ENCODE results near the gene ABHD8.

ABHD8 gene

DNA sequence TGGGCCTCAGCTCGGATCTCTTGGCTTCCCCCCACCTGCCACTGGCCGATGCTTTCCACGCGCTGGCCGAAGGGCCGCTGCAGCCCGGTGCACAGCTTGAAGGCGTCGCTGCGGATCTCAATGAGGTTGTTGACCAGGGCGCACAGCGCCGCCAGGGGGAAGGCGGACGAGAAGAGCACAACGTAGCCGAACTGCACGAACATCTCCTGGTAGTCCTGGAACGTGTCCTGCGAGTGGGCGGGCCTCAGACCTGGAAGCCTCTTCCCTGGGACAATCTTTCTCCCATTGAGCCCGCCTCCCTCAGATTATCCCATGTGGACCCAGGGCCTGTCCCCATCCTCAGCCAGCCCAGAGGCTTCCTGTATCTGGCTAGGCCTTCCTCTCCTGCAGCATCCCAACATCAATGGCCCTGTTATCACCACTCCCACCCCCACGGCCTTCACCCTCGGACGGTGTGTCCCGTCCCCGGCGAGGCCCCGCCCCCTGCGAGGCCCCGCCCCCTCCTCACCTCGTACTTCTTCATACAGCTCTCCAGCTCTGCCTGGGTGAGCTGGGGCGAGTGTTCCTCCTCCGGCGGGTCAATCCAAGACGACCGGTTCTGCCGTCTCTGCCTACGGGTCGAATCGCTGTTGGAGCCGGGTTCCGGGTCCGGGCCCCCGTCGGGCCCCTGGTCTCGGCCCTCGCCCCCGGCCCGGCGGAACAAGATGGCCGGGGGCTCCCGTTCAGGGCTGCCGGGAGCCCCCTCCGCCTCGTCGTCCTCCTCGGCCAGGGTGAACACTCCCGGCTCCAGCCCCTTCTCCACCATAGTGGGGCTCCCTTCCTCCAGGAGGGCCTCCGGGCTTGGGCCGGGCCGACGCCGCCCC lies 24.7 kb upstream of the ABHD8 start:
- no peak for TF ChIP-seq ZFX (IDR thresholded peaks at IDR 0.05; ENCODE audit: borderline replicate concordance)
- TF ChIP-seq, protein P1, sequence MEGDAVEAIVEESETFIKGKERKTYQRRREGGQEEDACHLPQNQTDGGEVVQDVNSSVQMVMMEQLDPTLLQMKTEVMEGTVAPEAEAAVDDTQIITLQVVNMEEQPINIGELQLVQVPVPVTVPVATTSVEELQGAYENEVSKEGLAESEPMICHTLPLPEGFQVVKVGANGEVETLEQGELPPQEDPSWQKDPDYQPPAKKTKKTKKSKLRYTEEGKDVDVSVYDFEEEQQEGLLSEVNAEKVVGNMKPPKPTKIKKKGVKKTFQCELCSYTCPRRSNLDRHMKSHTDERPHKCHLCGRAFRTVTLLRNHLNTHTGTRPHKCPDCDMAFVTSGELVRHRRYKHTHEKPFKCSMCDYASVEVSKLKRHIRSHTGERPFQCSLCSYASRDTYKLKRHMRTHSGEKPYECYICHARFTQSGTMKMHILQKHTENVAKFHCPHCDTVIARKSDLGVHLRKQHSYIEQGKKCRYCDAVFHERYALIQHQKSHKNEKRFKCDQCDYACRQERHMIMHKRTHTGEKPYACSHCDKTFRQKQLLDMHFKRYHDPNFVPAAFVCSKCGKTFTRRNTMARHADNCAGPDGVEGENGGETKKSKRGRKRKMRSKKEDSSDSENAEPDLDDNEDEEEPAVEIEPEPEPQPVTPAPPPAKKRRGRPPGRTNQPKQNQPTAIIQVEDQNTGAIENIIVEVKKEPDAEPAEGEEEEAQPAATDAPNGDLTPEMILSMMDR (IDR thresholded peaks at IDR 0.05) = peak; percentile 88
- H3K27ac ChIP-seq = peak overlapping the region; percentile 84

GRCh38 chr19:17327068-17327653 lies 23.9 kb upstream of the ABHD8 start:
- TF ChIP-seq, protein P1 (IDR thresholded peaks at IDR 0.05) = no peak
- no peak for TF ChIP-seq ZFX (IDR thresholded peaks at IDR 0.05; ENCODE audit: borderline replicate concordance)
- H3K27ac ChIP-seq = peak overlapping the region; percentile 84

DNA sequence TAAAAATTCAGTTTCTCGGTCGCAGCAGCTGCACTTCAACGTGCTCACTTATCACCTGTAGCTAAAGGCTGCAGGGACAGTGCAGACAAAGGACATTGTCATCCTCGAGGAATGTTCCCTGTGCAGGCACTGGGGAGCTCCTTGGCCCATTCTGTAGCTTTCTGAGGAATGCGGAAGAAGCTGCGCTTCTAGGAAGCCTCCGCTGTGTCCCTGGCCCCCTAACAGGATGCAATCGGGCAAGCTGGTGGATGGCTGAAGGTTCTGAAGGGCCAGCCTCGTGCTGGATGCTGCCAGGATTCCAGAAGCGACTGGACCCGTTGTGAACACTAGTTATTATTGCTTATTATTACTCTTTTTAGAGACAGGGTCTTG lies 23.4 kb upstream of the ABHD8 start:
- no peak for TF ChIP-seq ZFX (IDR thresholded peaks at IDR 0.05; ENCODE audit: borderline replicate concordance)
- TF ChIP-seq, protein P1 (IDR thresholded peaks at IDR 0.05) = no peak
- peak overlapping the region; percentile 84 for H3K27ac ChIP-seq

- no peak overlapping the region; the same call in 1 of the 2 replicates for H3K27ac ChIP-seq
- TF ChIP-seq, protein P1 (IDR thresholded peaks at IDR 0.05) = no peak
- TF ChIP-seq ZFX (IDR thresholded peaks at IDR 0.05; ENCODE audit: borderline replicate concordance) = no peak
Measured at GRCh38 chr19:17325881-17326594, 22.8 kb upstream of the ABHD8 start.

- no peak overlapping the region for H3K27ac ChIP-seq
- TF ChIP-seq, protein P1 (IDR thresholded peaks at IDR 0.05) = no peak
- no peak for TF ChIP-seq ZFX (IDR thresholded peaks at IDR 0.05; ENCODE audit: borderline replicate concordance)
Measured at GRCh38 chr19:17325133-17325532, 21.9 kb upstream of the ABHD8 start.

DNA sequence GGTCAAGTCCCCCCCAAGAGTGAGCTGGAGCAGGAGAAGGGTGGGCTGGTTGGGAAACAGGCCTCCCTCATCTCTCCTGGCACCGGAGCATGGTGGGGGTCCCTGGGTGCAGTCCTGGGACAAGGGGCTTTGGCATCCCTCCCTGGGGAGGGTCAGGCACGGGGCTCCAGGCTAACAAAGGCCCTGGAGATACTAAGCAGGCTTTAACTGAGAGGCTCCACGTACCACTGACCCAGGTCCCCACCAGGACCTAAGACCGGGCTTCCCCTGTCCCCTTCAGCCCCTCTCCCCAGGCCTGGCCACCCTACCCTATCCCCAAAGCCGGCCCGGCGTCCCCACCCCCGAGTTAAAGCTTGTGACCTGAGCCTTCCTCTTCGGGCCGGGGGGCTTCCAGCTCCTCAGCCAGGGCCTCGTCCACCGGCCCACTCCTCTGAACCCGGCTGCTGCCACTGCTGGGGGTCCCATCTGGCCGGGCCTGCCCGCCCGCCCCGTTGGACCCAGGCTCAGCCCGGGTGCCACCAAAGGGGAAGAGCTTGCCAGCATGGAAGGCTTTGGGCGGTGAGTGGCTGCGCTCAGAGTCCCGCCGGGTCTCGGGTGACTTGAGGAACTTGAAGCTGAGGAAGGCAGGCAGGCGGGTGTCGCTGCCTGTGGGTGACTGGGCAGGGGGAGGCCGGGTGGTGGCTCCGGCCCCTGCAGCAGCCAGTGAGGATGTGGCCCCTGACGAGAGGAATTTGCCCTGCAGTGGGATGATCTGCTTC lies 21.3 kb upstream of the ABHD8 start:
- TF ChIP-seq ZFX (IDR thresholded peaks at IDR 0.05; ENCODE audit: borderline replicate concordance) = no peak
- TF ChIP-seq, protein P1 (IDR thresholded peaks at IDR 0.05) = no peak
- no peak overlapping the region for H3K27ac ChIP-seq

All from 22Rv1 (cell line).